ENCODE measurements around the gene PHETA1. TPM values are rescaled to one million over a fixed set of nuclear protein-coding genes. Genes with fewer than 3 reads are reported as not detected.

The PHETA1 gene
- total RNA-seq, 1 donor from 2014 or later = 31.3 TPM

DNA sequence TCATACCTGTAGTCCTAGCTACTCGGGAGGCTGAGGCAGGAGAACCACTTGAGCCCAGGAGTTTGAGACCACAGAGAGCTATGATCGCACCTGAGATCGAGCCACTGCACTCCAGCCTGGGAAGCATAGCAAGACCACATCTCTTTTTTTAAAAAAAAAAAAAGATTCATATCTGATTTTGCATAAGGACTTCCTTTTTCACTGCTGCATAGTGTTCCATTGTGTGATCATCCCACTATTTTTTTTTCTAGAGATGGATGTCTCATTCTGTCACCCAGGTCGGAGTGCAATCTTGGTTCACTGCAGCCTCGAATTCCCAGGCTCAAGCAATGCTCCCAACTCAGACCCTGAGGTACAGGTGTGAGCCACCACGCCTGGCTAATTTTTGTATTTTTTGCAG lies 50.4 kb downstream of the PHETA1 start:
- TF ChIP-seq, protein P1, sequence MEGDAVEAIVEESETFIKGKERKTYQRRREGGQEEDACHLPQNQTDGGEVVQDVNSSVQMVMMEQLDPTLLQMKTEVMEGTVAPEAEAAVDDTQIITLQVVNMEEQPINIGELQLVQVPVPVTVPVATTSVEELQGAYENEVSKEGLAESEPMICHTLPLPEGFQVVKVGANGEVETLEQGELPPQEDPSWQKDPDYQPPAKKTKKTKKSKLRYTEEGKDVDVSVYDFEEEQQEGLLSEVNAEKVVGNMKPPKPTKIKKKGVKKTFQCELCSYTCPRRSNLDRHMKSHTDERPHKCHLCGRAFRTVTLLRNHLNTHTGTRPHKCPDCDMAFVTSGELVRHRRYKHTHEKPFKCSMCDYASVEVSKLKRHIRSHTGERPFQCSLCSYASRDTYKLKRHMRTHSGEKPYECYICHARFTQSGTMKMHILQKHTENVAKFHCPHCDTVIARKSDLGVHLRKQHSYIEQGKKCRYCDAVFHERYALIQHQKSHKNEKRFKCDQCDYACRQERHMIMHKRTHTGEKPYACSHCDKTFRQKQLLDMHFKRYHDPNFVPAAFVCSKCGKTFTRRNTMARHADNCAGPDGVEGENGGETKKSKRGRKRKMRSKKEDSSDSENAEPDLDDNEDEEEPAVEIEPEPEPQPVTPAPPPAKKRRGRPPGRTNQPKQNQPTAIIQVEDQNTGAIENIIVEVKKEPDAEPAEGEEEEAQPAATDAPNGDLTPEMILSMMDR (IDR thresholded peaks at IDR 0.05; ENCODE audit: unreplicated experiment) = no peak
- peaks cover 26% of the 10 kb centered on the region for H3K36me3 Mint-ChIP-seq (ENCODE audit: insufficient read depth)
- H3K4me1 Mint-ChIP-seq (ENCODE audit: low read depth) = no peaks in the 10 kb centered on the region
- no peak overlapping the region for H3K4me3 Mint-ChIP-seq (ENCODE audit: low read depth)
- H3K9me3 Mint-ChIP-seq (ENCODE audit: low read depth) = no peaks in the 10 kb centered on the region
- no peaks in the 10 kb centered on the region for H3K27me3 Mint-ChIP-seq
- no peak overlapping the region for H3K27ac Mint-ChIP-seq
- no peak for DNase-seq (ENCODE audit: low spot score, unreplicated experiment)

DNA sequence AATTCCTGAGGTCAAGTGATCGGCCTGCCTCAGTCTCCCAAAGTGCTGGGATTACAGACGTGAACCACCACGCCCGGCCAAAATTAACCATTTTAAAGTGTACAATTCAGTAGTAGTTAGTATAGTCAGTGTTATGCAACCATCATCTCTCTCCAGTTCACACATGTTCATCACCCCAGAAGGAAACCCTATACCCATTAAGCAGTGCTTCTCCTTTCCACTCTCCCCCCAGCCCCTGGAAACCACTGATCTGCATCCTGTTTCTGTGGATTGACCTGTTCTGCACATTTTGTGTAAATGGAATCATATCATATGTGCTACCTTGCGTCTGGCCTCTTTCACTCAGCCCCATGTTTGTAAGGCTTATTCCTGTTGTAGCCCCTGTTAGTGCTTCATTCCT lies 52.2 kb downstream of the PHETA1 start:
- Mint-ChIP-seq H3K9me3 (ENCODE audit: low read depth) (no peaks in the 10 kb centered on the region), H3K4me3 (ENCODE audit: low read depth) (no peak overlapping the region), H3K36me3 (ENCODE audit: insufficient read depth) (peaks cover 28% of the 10 kb centered on the region), H3K4me1 (ENCODE audit: low read depth) (no peaks in the 10 kb centered on the region), H3K27me3 (no peaks in the 10 kb centered on the region), H3K27ac (no peak overlapping the region)
- DNase-seq (ENCODE audit: low spot score, unreplicated experiment) = no peak
- TF ChIP-seq, protein P1 (IDR thresholded peaks at IDR 0.05; ENCODE audit: unreplicated experiment) = no peak

DNA sequence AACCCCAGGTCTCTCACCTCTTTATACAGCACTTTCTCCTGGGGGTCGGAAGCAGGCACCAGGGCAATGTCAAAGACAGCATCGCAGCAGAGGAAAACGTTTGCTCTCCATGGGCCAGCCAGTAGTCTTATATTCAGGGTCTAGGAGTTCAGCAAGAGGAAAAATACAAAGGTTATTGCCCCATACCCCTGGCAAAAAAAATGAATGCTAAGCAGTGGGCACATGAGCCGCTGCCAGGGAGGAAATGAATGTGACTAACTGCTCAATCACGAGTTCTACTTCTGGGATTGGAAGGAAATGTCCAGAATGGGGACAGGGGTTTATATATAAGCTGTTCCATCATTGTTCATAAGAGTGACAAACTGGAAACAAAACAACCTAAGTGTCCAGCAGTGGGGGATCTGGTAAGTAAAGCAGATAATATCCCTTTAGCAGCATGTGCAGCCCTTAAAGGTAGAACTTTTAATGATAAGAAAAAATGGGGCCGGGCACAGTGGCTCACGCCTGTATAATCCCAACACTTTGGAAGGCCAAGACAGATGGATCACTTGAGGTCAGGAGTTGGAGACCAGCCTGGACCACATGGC lies 53.8 kb downstream of the PHETA1 start:
- Mint-ChIP-seq H3K36me3 (ENCODE audit: insufficient read depth) (peaks cover 28% of the 10 kb centered on the region), H3K4me1 (ENCODE audit: low read depth) (no peaks in the 10 kb centered on the region), H3K27me3 (no peaks in the 10 kb centered on the region), H3K9me3 (ENCODE audit: low read depth) (no peaks in the 10 kb centered on the region), H3K27ac (no peak overlapping the region), H3K4me3 (ENCODE audit: low read depth) (no peak overlapping the region)
- no peak for DNase-seq (ENCODE audit: low spot score, unreplicated experiment)
- TF ChIP-seq, protein P1 (IDR thresholded peaks at IDR 0.05; ENCODE audit: unreplicated experiment) = no peak

DNA sequence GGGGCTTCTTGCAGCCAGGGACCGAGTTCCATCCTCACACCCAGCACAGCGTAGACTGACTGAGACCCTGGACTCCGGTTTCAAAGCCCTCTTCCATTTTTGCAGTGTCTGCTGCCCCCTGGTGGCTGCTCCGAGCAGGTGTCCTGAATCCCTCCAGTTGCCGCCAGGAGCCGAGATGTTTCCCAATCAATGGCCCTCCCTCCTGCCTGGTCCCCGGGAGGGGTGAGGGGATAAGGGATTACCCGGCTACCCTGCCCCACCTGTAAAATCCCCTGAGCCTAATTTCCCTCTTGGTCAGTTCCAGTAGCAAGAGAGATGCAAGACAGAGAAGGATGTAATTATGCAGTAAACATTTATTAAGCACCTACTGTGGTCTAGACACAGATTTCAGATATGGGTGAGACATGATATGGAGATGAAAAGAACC lies 55.0 kb downstream of the PHETA1 start:
- Mint-ChIP-seq H3K9me3 (ENCODE audit: low read depth) (no peaks in the 10 kb centered on the region), H3K4me1 (ENCODE audit: low read depth) (no peaks in the 10 kb centered on the region), H3K27me3 (no peaks in the 10 kb centered on the region), H3K36me3 (ENCODE audit: insufficient read depth) (peaks cover 24% of the 10 kb centered on the region), H3K27ac (peak overlapping the region; percentile 80), H3K4me3 (ENCODE audit: low read depth) (no peak overlapping the region)
- TF ChIP-seq, protein P1 (IDR thresholded peaks at IDR 0.05; ENCODE audit: unreplicated experiment) = peak; percentile 96
- DNase-seq (ENCODE audit: low spot score, unreplicated experiment) = peak; percentile 77

DNA sequence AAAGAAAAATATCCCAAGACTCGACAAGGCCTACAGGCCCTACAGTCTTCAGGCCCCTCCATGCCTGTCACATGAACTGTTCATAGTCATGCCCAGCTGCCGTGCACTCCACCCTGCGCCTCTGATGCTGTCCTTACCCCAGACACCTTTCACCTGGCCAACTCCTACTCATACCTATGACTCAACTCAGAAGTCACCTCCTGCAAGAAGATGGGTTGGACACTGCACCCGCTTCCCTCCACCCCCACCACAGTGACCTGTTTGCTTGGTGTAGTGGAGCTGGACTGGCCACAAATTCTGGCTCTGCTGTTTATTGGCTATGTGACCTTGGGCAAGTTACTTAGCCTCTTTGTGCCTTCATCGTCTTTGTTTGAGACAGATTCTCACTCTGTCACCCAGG lies 56.2 kb downstream of the PHETA1 start:
- Mint-ChIP-seq H3K27me3 (no peaks in the 10 kb centered on the region), H3K4me3 (ENCODE audit: low read depth) (no peak overlapping the region), H3K27ac (peak overlapping the region; percentile 24), H3K4me1 (ENCODE audit: low read depth) (no peaks in the 10 kb centered on the region), H3K9me3 (ENCODE audit: low read depth) (no peaks in the 10 kb centered on the region), H3K36me3 (ENCODE audit: insufficient read depth) (peaks cover 20% of the 10 kb centered on the region)
- TF ChIP-seq, protein P1 (IDR thresholded peaks at IDR 0.05; ENCODE audit: unreplicated experiment) = no peak
- DNase-seq (ENCODE audit: low spot score, unreplicated experiment) = no peak
